ENCODE measurements around the gene ITPR1. TPM values are rescaled to one million over a fixed set of nuclear protein-coding genes. Genes with fewer than 3 reads are reported as not detected.

Gene ITPR1
- total RNA-seq, 1 donor from 2014 or later: 121 TPM

DNA sequence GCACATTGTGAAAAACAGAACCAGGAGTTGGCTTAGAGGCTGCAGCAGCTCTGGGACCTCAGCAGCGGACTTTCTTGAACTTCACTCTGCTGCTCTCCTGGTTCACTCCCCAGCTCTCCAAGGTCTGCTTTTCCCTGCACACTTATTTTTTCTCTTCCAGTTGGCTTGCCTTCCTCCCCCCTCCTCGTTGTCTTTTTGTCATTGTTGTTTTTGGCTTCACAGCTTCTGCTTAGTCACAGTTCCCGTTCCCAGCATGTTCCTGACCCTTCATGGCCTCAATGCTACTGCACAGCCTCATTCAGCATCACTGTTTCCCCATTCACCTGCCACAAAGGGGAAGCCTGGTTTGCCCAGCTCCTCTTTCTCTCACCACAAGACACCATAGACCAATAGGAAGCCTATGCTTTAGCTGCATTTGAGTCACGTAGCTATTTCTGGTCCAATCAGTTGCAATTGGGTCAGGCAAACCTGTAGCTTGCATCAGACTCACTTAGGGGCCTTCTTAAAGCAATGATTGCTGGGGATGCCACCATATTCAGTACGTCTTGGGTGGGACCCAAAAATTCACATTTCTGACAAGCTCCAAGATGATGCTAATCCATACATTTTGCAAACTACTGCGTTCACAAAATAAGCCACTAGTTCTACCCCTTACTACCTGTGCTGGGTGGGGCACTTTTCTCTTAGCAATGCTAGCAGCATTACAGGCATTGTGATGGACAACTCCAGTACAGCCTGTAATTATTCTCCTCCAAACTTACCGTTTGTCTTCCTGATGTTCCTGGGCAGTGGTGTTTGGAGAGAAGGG, 18.3 kb upstream of the ITPR1 start:
- intact Hi-C loops (cut with DNase I): loop anchor here (1.0 to 2.0 kb wide), 2 partner anchors 17 to 58 kb away; no protein-coding TSS in a partner anchor
- Histone ChIP-seq H3K27me3 (no peaks in the 10 kb centered on the region), H3K4me1 (peaks cover 0 to 10% of the 10 kb centered on the region in 2 donors), H3K9me3 (no peaks in the 10 kb centered on the region), H3K36me3 (no peaks in the 10 kb centered on the region), H3K27ac (peak overlapping the region; percentile 59 to 69), H3K4me3 (peak overlapping the region in 1 of 2 donors; percentile 37)
- DNase-seq (ENCODE audit: low spot score in 2 of 2): peak; percentile 56 to 86
- TF ChIP-seq, protein P1, sequence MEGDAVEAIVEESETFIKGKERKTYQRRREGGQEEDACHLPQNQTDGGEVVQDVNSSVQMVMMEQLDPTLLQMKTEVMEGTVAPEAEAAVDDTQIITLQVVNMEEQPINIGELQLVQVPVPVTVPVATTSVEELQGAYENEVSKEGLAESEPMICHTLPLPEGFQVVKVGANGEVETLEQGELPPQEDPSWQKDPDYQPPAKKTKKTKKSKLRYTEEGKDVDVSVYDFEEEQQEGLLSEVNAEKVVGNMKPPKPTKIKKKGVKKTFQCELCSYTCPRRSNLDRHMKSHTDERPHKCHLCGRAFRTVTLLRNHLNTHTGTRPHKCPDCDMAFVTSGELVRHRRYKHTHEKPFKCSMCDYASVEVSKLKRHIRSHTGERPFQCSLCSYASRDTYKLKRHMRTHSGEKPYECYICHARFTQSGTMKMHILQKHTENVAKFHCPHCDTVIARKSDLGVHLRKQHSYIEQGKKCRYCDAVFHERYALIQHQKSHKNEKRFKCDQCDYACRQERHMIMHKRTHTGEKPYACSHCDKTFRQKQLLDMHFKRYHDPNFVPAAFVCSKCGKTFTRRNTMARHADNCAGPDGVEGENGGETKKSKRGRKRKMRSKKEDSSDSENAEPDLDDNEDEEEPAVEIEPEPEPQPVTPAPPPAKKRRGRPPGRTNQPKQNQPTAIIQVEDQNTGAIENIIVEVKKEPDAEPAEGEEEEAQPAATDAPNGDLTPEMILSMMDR (IDR thresholded peaks at IDR 0.05): no peak

DNA sequence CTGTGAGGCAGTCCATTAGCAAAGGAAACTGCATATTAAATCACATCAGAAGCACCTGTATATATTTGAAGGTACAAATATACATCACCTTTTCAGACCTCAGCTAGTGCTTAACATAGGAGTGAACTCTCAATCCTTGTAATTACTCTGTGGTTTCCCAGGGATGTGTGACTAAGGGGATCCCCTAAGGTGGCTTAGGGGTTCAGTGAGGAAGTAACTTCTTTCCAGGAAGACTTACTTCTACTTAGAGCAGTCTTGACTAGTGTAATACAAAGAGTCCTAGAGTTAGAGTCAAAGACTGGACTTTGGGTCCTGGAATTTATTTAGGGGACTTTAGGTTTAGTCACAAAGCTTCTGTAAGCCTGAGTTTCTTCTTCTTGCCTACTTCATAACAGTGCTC, 17.3 kb upstream of the ITPR1 start:
- peaks cover 0 to 10% of the 10 kb centered on the region in 2 donors for H3K4me1 ChIP-seq
- intact Hi-C loops (cut with DNase I): loop anchor here (2.0 kb wide), 1 partner anchor 59 kb away; no protein-coding TSS in a partner anchor
- H3K27me3 ChIP-seq: no peaks in the 10 kb centered on the region
- H3K36me3 ChIP-seq: no peaks in the 10 kb centered on the region
- DNase-seq (ENCODE audit: low spot score in 2 of 2): no peak
- no peak overlapping the region for H3K4me3 ChIP-seq
- TF ChIP-seq, protein P1 (IDR thresholded peaks at IDR 0.05): no peak
- H3K27ac ChIP-seq: peak overlapping the region; percentile 59 to 69
- H3K9me3 ChIP-seq: no peaks in the 10 kb centered on the region

DNA sequence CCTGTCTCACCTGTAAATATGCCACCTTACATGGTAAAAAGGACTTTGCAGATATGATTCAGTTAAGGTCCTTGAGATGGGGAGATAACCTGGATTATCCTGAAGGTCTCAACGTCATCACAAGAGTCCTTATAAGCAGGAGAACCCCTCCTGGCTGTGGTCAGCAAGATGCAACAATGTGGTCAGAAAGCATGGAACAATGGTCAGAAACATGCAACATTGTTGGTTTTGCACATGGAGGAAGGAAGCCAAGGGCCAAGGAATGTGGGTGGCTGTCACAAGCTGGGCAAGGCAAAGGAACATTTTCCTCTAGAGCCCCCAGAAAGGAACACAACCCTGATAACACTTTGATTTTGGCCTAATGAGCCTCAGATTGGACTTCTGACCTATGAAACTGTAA, 16.7 kb upstream of the ITPR1 start:
- TF ChIP-seq, protein P1 (IDR thresholded peaks at IDR 0.05): no peak
- H3K36me3 ChIP-seq: no peaks in the 10 kb centered on the region

DNA sequence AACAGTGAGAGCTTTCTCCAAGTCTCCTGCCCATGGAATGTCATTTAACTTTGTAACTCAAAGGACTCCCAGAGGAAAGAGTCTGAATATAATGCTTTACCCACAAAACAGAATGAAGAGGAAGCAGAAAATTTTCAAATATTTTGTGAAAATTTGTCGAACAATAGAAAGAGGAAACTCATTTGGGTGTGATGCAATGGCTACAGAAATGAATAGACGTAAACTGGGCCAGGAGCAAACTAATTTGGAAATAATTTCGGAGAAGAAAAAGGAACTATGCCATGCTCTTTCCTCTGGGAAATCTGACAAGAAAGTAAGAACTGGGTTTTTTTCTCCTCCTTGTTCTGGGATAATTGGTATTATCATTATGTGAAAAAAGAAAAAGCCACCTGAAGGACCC, 14.9 kb upstream of the ITPR1 start:
- no peak overlapping the region for H3K4me3 ChIP-seq
- H3K9me3 ChIP-seq: no peaks in the 10 kb centered on the region
- H3K27ac ChIP-seq: no peak overlapping the region
- TF ChIP-seq, protein P1 (IDR thresholded peaks at IDR 0.05): no peak
- H3K36me3 ChIP-seq: no peaks in the 10 kb centered on the region
- intact Hi-C loops (cut with DNase I): no loop called here
- DNase-seq (ENCODE audit: low spot score in 2 of 2): no peak
- peaks cover 0 to 10% of the 10 kb centered on the region in 2 donors for H3K4me1 ChIP-seq
- H3K27me3 ChIP-seq: no peaks in the 10 kb centered on the region

More for the DNA sequence above, 16.7 kb upstream of the ITPR1 start:
- no peaks in the 10 kb centered on the region for H3K27me3 ChIP-seq
- H3K9me3 ChIP-seq: no peaks in the 10 kb centered on the region
- intact Hi-C loops (cut with DNase I): no loop called here
- DNase-seq (ENCODE audit: low spot score in 2 of 2): no peak
- peaks cover 0 to 10% of the 10 kb centered on the region in 2 donors for H3K4me1 ChIP-seq
- no peak overlapping the region for H3K4me3 ChIP-seq
- no peak overlapping the region for H3K27ac ChIP-seq

DNA sequence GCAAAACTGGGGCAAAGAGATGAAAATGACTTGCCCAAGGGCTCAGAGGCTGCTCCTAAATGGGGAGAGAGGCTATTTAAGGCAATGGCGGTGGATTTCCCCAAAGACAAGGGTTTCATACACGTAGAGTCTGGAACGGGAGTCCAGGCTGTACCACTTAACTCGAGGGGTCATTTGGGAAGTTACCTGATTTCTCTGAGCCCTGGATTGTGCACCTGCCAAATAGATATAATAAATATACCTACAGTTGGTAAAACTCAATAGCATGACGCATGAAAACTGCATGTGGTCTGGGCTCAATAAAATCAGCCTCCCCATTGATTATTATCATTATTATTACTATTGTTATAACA, 1.3 kb upstream of the ITPR1 start:
- intact Hi-C loops (cut with DNase I): loop anchor here (1.0 to 10.0 kb wide), 7 partner anchors 18 to 493 kb away; partner anchors contain the start of genes SETMAR and SUMF1
- Histone ChIP-seq H3K27me3 (no peaks in the 10 kb centered on the region), H3K4me1 (peaks cover 0 to 15% of the 10 kb centered on the region in 2 donors), H3K4me3 (peak overlapping the region; percentile 82 to 84), H3K27ac (peak overlapping the region in 1 of 2 donors; percentile 15), H3K9me3 (no peaks in the 10 kb centered on the region), H3K36me3 (no peaks in the 10 kb centered on the region)
- TF ChIP-seq, protein P1 (IDR thresholded peaks at IDR 0.05): no peak
- no peak for DNase-seq (ENCODE audit: low spot score in 2 of 2)
